Neural progenitor cell (in vitro differentiated cells): Measurements from ENCODE around the gene CNNM3.

Source experiments
- CTCF ChIP-seq: fragments of 200-600 bp; sonication (generic); IDR thresholded peaks from 2 replicates; pipeline ENCODE4 v1.5.1; 2017; ENCODE audit warnings: antibody characterized with exemption, mild to moderate bottlenecking
- EZH2 ChIP-seq: fragments of 200-600 bp; sonication (generic); IDR thresholded peaks from 2 replicates; pipeline ENCODE4 v1.6.1; 2017; ENCODE audit warnings: antibody characterized with exemption, mild to moderate bottlenecking, moderate library complexity
- EZH2phosphoT487 ChIP-seq: fragments of 200-600 bp; sonication (generic); IDR thresholded peaks from 2 replicates; pipeline ENCODE4 v1.6.1; 2017; ENCODE audit warnings: antibody characterized with exemption

- no peak for TF ChIP-seq CTCF
- no peak for TF ChIP-seq EZH2
- TF ChIP-seq EZH2phosphoT487 = no peak
These were observed 61.0 kb downstream of the CNNM3 start for GRCh38 chr2:96877042-96877451.
